Measurements from ENCODE around the gene VCAM1.

DNA sequence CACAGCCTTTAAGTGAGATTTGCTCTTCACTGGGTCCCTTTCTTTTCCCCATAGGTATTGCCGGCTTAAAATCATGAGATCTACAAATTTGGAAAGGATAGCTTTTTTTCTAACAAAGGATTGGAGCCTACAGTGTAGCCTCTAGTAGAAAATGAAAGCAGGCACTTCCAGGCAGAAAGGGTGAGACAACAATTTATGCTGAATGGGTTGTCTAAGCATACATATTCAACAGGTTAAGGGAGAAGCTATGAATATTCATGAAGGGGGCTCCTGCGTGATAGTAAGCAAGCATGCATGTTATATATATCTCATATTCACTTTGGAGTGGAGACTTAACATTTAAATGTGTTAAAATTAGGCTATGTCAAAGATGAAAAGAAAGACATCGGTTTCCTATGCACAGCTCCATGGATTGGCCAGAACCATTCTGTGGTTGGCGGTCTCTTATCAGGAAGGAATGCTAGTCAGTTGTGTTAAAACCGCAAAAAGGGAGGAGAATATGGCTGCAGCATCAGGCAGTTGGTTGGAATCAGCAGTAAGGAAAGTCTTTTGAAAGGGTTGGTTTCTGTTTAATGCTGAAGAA, 66.0 kb downstream of the VCAM1 start:
- TF ChIP-seq CTCF (IDR thresholded peaks at IDR 0.05) (no peak), POLR2AphosphoS5 (IDR thresholded peaks at IDR 0.05) (no peak)

All from breast epithelium (tissue), 3 donors.